ENCODE measurements around the gene SSR3. TPM values are rescaled to one million over a fixed set of nuclear protein-coding genes. Genes with fewer than 3 reads are reported as not detected.

Gene SSR3
- total and polyA plus RNA-seq, 2 donors from 2014 or later, result 132 to 150 TPM

DNA sequence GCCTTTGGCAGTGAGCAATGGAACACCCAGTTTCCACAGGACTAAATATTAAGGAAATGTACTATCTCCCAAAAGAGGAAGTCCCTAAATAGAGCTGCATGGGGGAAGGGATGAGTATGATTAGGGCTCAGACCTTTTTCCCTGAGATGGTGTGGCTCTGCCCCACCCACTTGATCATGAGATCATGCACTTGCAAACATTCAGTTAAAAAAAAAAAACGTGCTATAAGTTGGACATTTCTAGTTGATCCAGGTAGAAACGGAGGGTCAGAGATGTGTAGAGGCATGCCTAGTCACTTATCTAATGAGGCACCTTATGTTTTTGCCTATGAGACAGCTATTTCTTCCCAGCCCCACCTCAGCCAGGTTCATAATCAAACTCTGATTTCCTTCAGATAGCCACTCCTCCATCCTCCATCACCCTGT lies 24.5 kb upstream of the SSR3 start:
- H3K4me3 ChIP-seq (ENCODE audit: low read length in 3 of 3), result no peak overlapping the region
- no peak for FAIRE-seq

DNA sequence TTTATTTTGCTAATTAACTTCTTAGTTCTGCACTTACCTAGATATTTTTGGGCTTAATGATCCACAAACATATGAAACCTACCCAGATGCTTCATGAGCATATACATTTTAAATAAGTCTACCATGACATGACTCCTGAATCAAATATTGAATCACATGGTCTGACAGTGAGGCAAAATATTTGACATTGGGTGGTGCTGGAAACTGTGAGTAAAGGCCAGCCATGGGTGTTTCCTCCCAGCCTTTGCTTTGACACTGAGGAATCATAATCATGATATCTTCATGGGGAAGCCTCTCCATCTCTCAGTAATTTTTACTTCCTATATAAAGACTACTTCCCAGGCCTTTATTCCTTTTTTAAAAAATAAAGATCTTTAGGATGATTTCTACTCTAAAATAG lies 22.8 kb upstream of the SSR3 start:
- H3K27me3 ChIP-seq (ENCODE audit: control insufficient read depth, insufficient read depth, low read length), result no peaks in the 10 kb centered on the region
- no peak overlapping the region for H3K27ac ChIP-seq (ENCODE audit: low read depth in 2 of 2, low read length in 2 of 2)
- H3K36me3 ChIP-seq (ENCODE audit: control insufficient read depth in 2 of 3, insufficient read depth in 3 of 3, low read length in 3 of 3), result no peaks in the 10 kb centered on the region
- no peaks in the 10 kb centered on the region for H3K4me1 ChIP-seq (ENCODE audit: control insufficient read depth in 2 of 3, insufficient read depth in 2 of 3, low read depth in 1 of 3, low read length in 3 of 3)
- no peak overlapping the region for H3K4me3 ChIP-seq (ENCODE audit: low read length in 3 of 3)
- no peak for DNase-seq
- H3K9me3 ChIP-seq (ENCODE audit: control insufficient read depth in 2 of 3, insufficient read depth in 1 of 3, low read length in 3 of 3), result no peaks in the 10 kb centered on the region
- TF ChIP-seq, protein P1, sequence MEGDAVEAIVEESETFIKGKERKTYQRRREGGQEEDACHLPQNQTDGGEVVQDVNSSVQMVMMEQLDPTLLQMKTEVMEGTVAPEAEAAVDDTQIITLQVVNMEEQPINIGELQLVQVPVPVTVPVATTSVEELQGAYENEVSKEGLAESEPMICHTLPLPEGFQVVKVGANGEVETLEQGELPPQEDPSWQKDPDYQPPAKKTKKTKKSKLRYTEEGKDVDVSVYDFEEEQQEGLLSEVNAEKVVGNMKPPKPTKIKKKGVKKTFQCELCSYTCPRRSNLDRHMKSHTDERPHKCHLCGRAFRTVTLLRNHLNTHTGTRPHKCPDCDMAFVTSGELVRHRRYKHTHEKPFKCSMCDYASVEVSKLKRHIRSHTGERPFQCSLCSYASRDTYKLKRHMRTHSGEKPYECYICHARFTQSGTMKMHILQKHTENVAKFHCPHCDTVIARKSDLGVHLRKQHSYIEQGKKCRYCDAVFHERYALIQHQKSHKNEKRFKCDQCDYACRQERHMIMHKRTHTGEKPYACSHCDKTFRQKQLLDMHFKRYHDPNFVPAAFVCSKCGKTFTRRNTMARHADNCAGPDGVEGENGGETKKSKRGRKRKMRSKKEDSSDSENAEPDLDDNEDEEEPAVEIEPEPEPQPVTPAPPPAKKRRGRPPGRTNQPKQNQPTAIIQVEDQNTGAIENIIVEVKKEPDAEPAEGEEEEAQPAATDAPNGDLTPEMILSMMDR (IDR thresholded peaks at IDR 0.05; ENCODE audit: borderline replicate concordance, extremely low read depth, insufficient read depth), result no peak
- no peak for FAIRE-seq
- intact Hi-C loops (cut with DNase I), result no loop called here
- H3K9ac ChIP-seq (ENCODE audit: low read length in 3 of 3), result no peak overlapping the region

More for the DNA sequence above, 24.5 kb upstream of the SSR3 start:
- intact Hi-C loops (cut with DNase I), result no loop called here
- Histone ChIP-seq H3K27ac (ENCODE audit: low read depth in 2 of 2, low read length in 2 of 2) (no peak overlapping the region), H3K36me3 (ENCODE audit: control insufficient read depth in 2 of 3, insufficient read depth in 3 of 3, low read length in 3 of 3) (no peaks in the 10 kb centered on the region), H3K9ac (ENCODE audit: low read length in 3 of 3) (no peak overlapping the region), H3K9me3 (ENCODE audit: control insufficient read depth in 2 of 3, insufficient read depth in 1 of 3, low read length in 3 of 3) (no peaks in the 10 kb centered on the region), H3K27me3 (ENCODE audit: control insufficient read depth, insufficient read depth, low read length) (no peaks in the 10 kb centered on the region), H3K4me1 (ENCODE audit: control insufficient read depth in 2 of 3, insufficient read depth in 2 of 3, low read depth in 1 of 3, low read length in 3 of 3) (no peaks in the 10 kb centered on the region)
- DNase-seq, result no peak
- TF ChIP-seq, protein P1 (IDR thresholded peaks at IDR 0.05; ENCODE audit: borderline replicate concordance, extremely low read depth, insufficient read depth), result no peak

DNA sequence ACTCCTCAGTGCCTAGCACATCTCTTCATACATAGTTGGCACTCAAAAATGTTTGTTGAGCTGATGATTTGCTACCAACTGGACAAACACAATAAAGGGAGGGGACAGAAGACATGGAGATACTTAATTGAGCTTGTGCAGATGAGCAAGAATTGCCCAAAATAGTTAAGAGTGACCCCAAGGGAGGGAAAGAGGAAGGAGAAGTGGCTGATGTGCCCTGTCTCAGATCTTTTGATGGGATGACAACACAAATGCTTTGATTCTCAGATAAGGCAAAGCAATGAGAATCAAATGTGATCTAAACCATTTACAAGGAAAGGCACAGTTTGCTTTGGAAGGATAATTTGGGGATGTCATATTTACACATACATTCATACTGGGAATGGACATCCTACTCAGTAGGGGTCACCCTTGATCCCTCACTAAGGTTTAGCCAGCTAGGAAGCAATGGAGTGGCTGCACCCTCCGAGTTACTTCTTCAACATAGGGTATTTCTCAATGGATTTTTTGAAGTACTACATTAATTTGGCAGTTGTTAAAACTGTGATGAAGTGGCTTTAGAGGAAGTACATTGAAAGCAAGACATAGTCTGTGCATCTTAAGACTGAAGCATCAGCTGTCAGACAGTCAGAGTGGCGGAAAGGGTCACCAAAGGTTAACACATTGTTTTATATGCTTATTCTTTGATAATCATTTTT lies 21.9 kb upstream of the SSR3 start:
- Histone ChIP-seq H3K27ac (ENCODE audit: low read depth in 2 of 2, low read length in 2 of 2) (no peak overlapping the region), H3K4me3 (ENCODE audit: low read length in 3 of 3) (no peak overlapping the region), H3K36me3 (ENCODE audit: control insufficient read depth in 2 of 3, insufficient read depth in 3 of 3, low read length in 3 of 3) (no peaks in the 10 kb centered on the region), H3K9me3 (ENCODE audit: control insufficient read depth in 2 of 3, insufficient read depth in 1 of 3, low read length in 3 of 3) (no peaks in the 10 kb centered on the region), H3K9ac (ENCODE audit: low read length in 3 of 3) (no peak overlapping the region), H3K4me1 (ENCODE audit: control insufficient read depth in 2 of 3, insufficient read depth in 2 of 3, low read depth in 1 of 3, low read length in 3 of 3) (no peaks in the 10 kb centered on the region), H3K27me3 (ENCODE audit: control insufficient read depth, insufficient read depth, low read length) (no peaks in the 10 kb centered on the region)
- FAIRE-seq (no peak), DNase-seq (no peak)
- TF ChIP-seq, protein P1 (IDR thresholded peaks at IDR 0.05; ENCODE audit: borderline replicate concordance, extremely low read depth, insufficient read depth), result no peak
- intact Hi-C loops (cut with DNase I), result no loop called here

DNA sequence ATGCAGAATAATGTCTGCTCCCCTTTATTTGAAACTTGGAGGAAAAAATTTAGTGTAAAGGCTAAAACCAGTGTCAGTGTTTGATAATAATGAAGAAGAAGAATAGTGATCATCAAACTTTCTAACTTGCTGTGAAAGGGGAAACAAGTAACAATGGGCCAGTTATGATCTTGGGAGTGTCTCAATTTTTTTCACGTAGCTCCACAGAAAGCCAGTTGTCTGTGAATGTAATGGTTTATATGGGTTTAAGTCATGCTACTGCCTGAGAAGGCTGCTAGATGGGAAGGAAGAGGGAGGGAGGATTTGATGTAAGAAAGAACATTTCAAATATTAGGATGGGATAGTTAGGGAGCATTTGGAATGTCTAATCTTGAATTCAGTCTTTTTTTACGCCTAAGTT lies 21.1 kb upstream of the SSR3 start:
- H3K9me3 ChIP-seq (ENCODE audit: control insufficient read depth in 2 of 3, insufficient read depth in 1 of 3, low read length in 3 of 3), result no peaks in the 10 kb centered on the region
- no peak for FAIRE-seq
- TF ChIP-seq, protein P1 (IDR thresholded peaks at IDR 0.05; ENCODE audit: borderline replicate concordance, extremely low read depth, insufficient read depth), result no peak

More for the DNA sequence above, 21.1 kb upstream of the SSR3 start:
- Histone ChIP-seq H3K4me3 (ENCODE audit: low read length in 3 of 3) (no peak overlapping the region), H3K36me3 (ENCODE audit: control insufficient read depth in 2 of 3, insufficient read depth in 3 of 3, low read length in 3 of 3) (no peaks in the 10 kb centered on the region), H3K27me3 (ENCODE audit: control insufficient read depth, insufficient read depth, low read length) (no peaks in the 10 kb centered on the region), H3K9ac (ENCODE audit: low read length in 3 of 3) (no peak overlapping the region), H3K4me1 (ENCODE audit: control insufficient read depth in 2 of 3, insufficient read depth in 2 of 3, low read depth in 1 of 3, low read length in 3 of 3) (no peaks in the 10 kb centered on the region), H3K27ac (ENCODE audit: low read depth in 2 of 2, low read length in 2 of 2) (no peak overlapping the region)
- DNase-seq, result no peak
- intact Hi-C loops (cut with DNase I), result no loop called here
